Measurements from ENCODE around the gene NRTN. TPM values are rescaled to one million over a fixed set of nuclear protein-coding genes. Genes with fewer than 3 reads are reported as not detected.
"Not testable (repeated sequence)": the region's sequence is repeated elsewhere in the genome, so short reads cannot be mapped to it uniquely, and the experiment has no call there.

Gene NRTN
- total RNA-seq = 27.5 TPM
- long read RNA-seq, partial matches to known transcripts = 1 of 77 reads
- long read RNA-seq, other reads (novel, unspliced or antisense) = 72 of 77 reads

GRCh38 chr19:5804516-5805461 lies at the start of gene NRTN:
TSS of gene NRTN (plus strand) at chr19:5805067. CDS start at chr19:5824166, 19,099 bp downstream.
- intact Hi-C loops (cut with DNase I) = loop anchor here (1.0 to 2.0 kb wide), 2 partner anchors 22 to 88 kb away; no protein-coding TSS in a partner anchor
- ATAC-seq (peak; percentile 55), DNase-seq (ENCODE audit: missing footprints) (no peak)

- DNase-seq (ENCODE audit: missing footprints) (no peak), ATAC-seq (no peak)
- intact Hi-C loops (cut with DNase I) = no loop called here
These were observed 42.2 kb upstream of the NRTN start for GRCh38 chr19:5762608-5763217.

- intact Hi-C loops (cut with DNase I) = no loop called here
- no peak for ATAC-seq
- DNase-seq (ENCODE audit: missing footprints) = no peak
These were observed 39.6 kb upstream of the NRTN start for GRCh38 chr19:5765220-5765619.

- no peak for ATAC-seq
- intact Hi-C loops (cut with DNase I) = no loop called here
- no peak for DNase-seq (ENCODE audit: missing footprints)
These were observed 36.9 kb upstream of the NRTN start for GRCh38 chr19:5767949-5768348.

- intact Hi-C loops (cut with DNase I) = no loop called here
- DNase-seq (ENCODE audit: missing footprints) (no peak), ATAC-seq (no peak)
These were observed 32.5 kb upstream of the NRTN start for GRCh38 chr19:5772416-5772815.

GRCh38 chr19:5773276-5773675 lies 31.6 kb upstream of the NRTN start:
- intact Hi-C loops (cut with DNase I) = no loop called here
- DNase-seq (ENCODE audit: missing footprints) (no peak), ATAC-seq (no peak)

- intact Hi-C loops (cut with DNase I) = no loop called here
- DNase-seq (ENCODE audit: missing footprints) = no peak
- ATAC-seq = no peak
These were observed 29.9 kb upstream of the NRTN start for GRCh38 chr19:5774921-5775320.

- ATAC-seq (no peak), DNase-seq (ENCODE audit: missing footprints) (no peak)
- intact Hi-C loops (cut with DNase I) = no loop called here
These were observed 29.1 kb upstream of the NRTN start for GRCh38 chr19:5775668-5776309.

- DNase-seq (ENCODE audit: missing footprints) (no peak), ATAC-seq (no peak)
- intact Hi-C loops (cut with DNase I) = no loop called here
These were observed 26.5 kb upstream of the NRTN start for GRCh38 chr19:5778402-5778801.

- ATAC-seq; intact Hi-C loops (cut with DNase I); DNase-seq (ENCODE audit: missing footprints): not testable (repeated sequence)
These were observed 24.0 kb upstream of the NRTN start for GRCh38 chr19:5780916-5781315.

GRCh38 chr19:5782322-5782721 lies 22.5 kb upstream of the NRTN start:
- intact Hi-C loops (cut with DNase I) = no loop called here
- ATAC-seq (no peak), DNase-seq (ENCODE audit: missing footprints) (no peak)

GRCh38 chr19:5782945-5783919 lies 21.6 kb upstream of the NRTN start:
- intact Hi-C loops (cut with DNase I) = no loop called here
- DNase-seq (ENCODE audit: missing footprints) (no peak), ATAC-seq (no peak)

GRCh38 chr19:5784581-5785147 lies 20.2 kb upstream of the NRTN start, which contains the start of gene PRR22:
TSS of gene PRR22 (minus strand) at chr19:5784746. CDS start at chr19:5784660, 86 bp downstream.
- intact Hi-C loops (cut with DNase I) = no loop called here
- DNase-seq (ENCODE audit: missing footprints) = no peak
- no peak for ATAC-seq

- ATAC-seq (no peak), DNase-seq (ENCODE audit: missing footprints) (no peak)
- intact Hi-C loops (cut with DNase I) = no loop called here
These were observed 19.4 kb upstream of the NRTN start for GRCh38 chr19:5785423-5785822.

GRCh38 chr19:5786593-5787408 lies 18.1 kb upstream of the NRTN start:
- DNase-seq (ENCODE audit: missing footprints) (no peak), ATAC-seq (no peak)
- intact Hi-C loops (cut with DNase I) = no loop called here

GRCh38 chr19:5787409-5788182 lies 17.3 kb upstream of the NRTN start:
- no peak for ATAC-seq
- DNase-seq (ENCODE audit: missing footprints) = no peak
- intact Hi-C loops (cut with DNase I) = no loop called here
